Measurements from ENCODE around the gene EIF3F.

DNA sequence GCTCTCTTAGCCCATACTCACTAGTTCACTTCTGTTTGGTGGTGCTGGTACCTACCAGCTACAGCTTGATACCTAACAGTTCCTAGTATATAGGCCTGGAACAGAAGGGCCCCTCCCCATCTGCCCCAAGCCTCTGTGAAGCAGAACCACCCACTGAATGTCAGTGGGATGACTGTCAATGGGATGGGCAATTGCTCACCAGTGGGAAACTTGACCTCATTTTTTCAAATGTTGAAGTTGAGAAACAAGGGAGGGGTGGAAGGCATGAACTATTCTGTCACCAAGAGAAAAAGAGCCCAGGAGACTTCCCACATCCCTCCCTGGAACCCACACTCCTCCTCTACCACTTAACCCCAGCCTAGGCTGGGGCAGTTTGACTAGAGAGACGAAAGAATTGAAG, 21.8 kb upstream of the EIF3F start, which contains the start of gene NLRP10:
- TF ChIP-seq, protein P1, sequence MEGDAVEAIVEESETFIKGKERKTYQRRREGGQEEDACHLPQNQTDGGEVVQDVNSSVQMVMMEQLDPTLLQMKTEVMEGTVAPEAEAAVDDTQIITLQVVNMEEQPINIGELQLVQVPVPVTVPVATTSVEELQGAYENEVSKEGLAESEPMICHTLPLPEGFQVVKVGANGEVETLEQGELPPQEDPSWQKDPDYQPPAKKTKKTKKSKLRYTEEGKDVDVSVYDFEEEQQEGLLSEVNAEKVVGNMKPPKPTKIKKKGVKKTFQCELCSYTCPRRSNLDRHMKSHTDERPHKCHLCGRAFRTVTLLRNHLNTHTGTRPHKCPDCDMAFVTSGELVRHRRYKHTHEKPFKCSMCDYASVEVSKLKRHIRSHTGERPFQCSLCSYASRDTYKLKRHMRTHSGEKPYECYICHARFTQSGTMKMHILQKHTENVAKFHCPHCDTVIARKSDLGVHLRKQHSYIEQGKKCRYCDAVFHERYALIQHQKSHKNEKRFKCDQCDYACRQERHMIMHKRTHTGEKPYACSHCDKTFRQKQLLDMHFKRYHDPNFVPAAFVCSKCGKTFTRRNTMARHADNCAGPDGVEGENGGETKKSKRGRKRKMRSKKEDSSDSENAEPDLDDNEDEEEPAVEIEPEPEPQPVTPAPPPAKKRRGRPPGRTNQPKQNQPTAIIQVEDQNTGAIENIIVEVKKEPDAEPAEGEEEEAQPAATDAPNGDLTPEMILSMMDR (conservative IDR thresholded peaks at IDR 0.05; ENCODE audit: low read depth, low read length), result no peak
- TF ChIP-seq CEBPB (IDR thresholded peaks at IDR 0.05; ENCODE audit: low read depth, low read length), result peak; percentile 86
- peak; percentile 60; the same call in 1 of the 2 replicates for TF ChIP-seq POLR2A (IDR thresholded peaks at IDR 0.05; ENCODE audit: low read depth, low read length)
- TF ChIP-seq, protein P2, sequence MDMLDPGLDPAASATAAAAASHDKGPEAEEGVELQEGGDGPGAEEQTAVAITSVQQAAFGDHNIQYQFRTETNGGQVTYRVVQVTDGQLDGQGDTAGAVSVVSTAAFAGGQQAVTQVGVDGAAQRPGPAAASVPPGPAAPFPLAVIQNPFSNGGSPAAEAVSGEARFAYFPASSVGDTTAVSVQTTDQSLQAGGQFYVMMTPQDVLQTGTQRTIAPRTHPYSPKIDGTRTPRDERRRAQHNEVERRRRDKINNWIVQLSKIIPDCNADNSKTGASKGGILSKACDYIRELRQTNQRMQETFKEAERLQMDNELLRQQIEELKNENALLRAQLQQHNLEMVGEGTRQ (IDR thresholded peaks at IDR 0.05; ENCODE audit: low read depth, low read length), result no peak
- peak; percentile 78 for TF ChIP-seq RCOR1 (IDR thresholded peaks at IDR 0.05; ENCODE audit: insufficient replicate concordance, low read length)
- TF ChIP-seq MAZ (IDR thresholded peaks at IDR 0.05; ENCODE audit: borderline replicate concordance, low read depth, low read length), result peak; percentile 70
- no peak for TF ChIP-seq SMC3 (IDR thresholded peaks at IDR 0.05; ENCODE audit: low read depth, low read length)
- TF ChIP-seq MXI1 (IDR thresholded peaks at IDR 0.05; ENCODE audit: borderline replicate concordance, low read depth, low read length), result no peak
- TF ChIP-seq RFX5 (IDR thresholded peaks at IDR 0.05; ENCODE audit: low read depth, low read length), result no peak
- no peak for TF ChIP-seq NFE2L2 (IDR thresholded peaks at IDR 0.05; ENCODE audit: low read depth, low read length)
